CD14-positive monocyte (primary cell): ENCODE measurements around the gene OR52W1. TPM values are rescaled to one million over a fixed set of nuclear protein-coding genes. Genes with fewer than 3 reads are reported as not detected.

Experiments
- DNase-seq, 3 donors: peaks; one replicate each; pipeline ENCODE4 v3.0.0-alpha.2; 2011 to 2022
- H2AFZ ChIP-seq: 2 replicates; pipeline ENCODE4 v1.6.0; 2012; ENCODE audit warnings: mild to moderate bottlenecking, low read depth, low read length, inconsistent platforms; ENCODE audit not compliant: insufficient read depth, poor library complexity, severe bottlenecking
- H3K27ac ChIP-seq, 2 donors: 1 replicate in 1 of 2; 2 replicates in 1 of 2; pipeline ENCODE4 v1.5.1; 2012 to 2013; ENCODE audit warnings: low read length in 2 of 2, control low read depth in 1 of 2, inconsistent platforms in 1 of 2, low read depth in 1 of 2, mild to moderate bottlenecking in 1 of 2
- H3K27me3 ChIP-seq, 2 donors: one replicate each; pipeline versions ENCODE4 v1.6.0 to v1.6.1; 2011 to 2013; ENCODE audit warnings: low read length in 2 of 2; ENCODE audit not compliant: control insufficient read depth in 2 of 2, insufficient read depth in 2 of 2
- H3K36me3 ChIP-seq, 2 donors: replicated peaks in 1 of 2; 1 replicate in 1 of 2; 2 replicates in 1 of 2; pipeline versions ENCODE4 v1.5.1 to v1.6.1; 2012 to 2013; ENCODE audit warnings: low read length in 2 of 2, control low read depth in 1 of 2, inconsistent platforms in 1 of 2, mild to moderate bottlenecking in 1 of 2; ENCODE audit not compliant: insufficient read depth in 2 of 2, control insufficient read depth in 1 of 2
- H3K4me1 ChIP-seq, 2 donors: 1 replicate in 1 of 2; 2 replicates in 1 of 2; pipeline versions ENCODE4 v1.5.1 to v1.6.1; 2012 to 2013; ENCODE audit warnings: low read length in 2 of 2, control low read depth in 1 of 2, inconsistent platforms in 1 of 2, mild to moderate bottlenecking in 1 of 2, moderate library complexity in 1 of 2; ENCODE audit not compliant: insufficient read depth in 2 of 2, control insufficient read depth in 1 of 2
- H3K4me2 ChIP-seq: replicated peaks from 2 replicates; pipeline ENCODE3; 2012; ENCODE audit warnings: low read length, moderate library complexity, mild to moderate bottlenecking; ENCODE audit not compliant: poor library complexity, severe bottlenecking; ENCODE audit errors: extremely low read depth
- H3K4me3 ChIP-seq, 3 experiments: fragments of 200-600 bp in 1 of 3; sonication (generic) in 1 of 3; replicated peaks in 1 of 3; 1 replicate in 2 of 3; 2 replicates in 1 of 3; pipeline ENCODE4 v1.5.1; 2011 to 2013; ENCODE audit warnings: low read length in 3 of 3, mild to moderate bottlenecking in 3 of 3, control low read depth in 2 of 3, low read depth in 2 of 3, inconsistent platforms in 1 of 3, moderate library complexity in 1 of 3
- H3K79me2 ChIP-seq: 2 replicates; pipeline ENCODE4 v1.6.0; 2012; ENCODE audit warnings: mild to moderate bottlenecking, control low read depth, inconsistent platforms, low read length, moderate library complexity; ENCODE audit not compliant: insufficient read depth
- H3K9ac ChIP-seq: 2 replicates; pipeline ENCODE4 v1.6.0; 2017; ENCODE audit warnings: low read length, mild to moderate bottlenecking; ENCODE audit not compliant: insufficient read depth, poor library complexity, severe bottlenecking
- H3K9me3 ChIP-seq, 2 donors: replicated peaks in 1 of 2; 1 replicate in 1 of 2; 2 replicates in 1 of 2; pipeline versions ENCODE4 v1.5.1 to v1.6.1; 2012 to 2013; ENCODE audit warnings: low read length in 2 of 2, control low read depth in 1 of 2; ENCODE audit not compliant: control insufficient read depth in 1 of 2, insufficient read depth in 1 of 2
- H4K20me1 ChIP-seq: 2 replicates; pipeline ENCODE4 v1.6.0; 2012; ENCODE audit warnings: mild to moderate bottlenecking, low read length, control low read depth, moderate library complexity; ENCODE audit not compliant: insufficient read depth
- H3K27ac Mint-ChIP-seq, 7 donors: one replicate each; pipeline ENCODE4 v1.8.0; 2020; ENCODE audit warnings: mild to moderate bottlenecking in 7 of 7, mixed read lengths in 7 of 7, moderate library complexity in 6 of 7, inconsistent platforms in 2 of 7
- H3K27me3 Mint-ChIP-seq, 3 donors: one replicate each; pipeline ENCODE4 v1.8.0; 2021 to 2022; ENCODE audit warnings: low read depth in 3 of 3, mild to moderate bottlenecking in 3 of 3, mixed read lengths in 3 of 3, moderate library complexity in 3 of 3, inconsistent platforms in 1 of 3
- H3K36me3 Mint-ChIP-seq, 2 donors: one replicate each; pipeline ENCODE4 v1.8.0; 2020; ENCODE audit warnings: mixed read lengths in 2 of 2, inconsistent platforms in 1 of 2, mild to moderate bottlenecking in 1 of 2
- H3K4me1 Mint-ChIP-seq: one replicate; pipeline ENCODE4 v1.8.0; 2020; ENCODE audit warnings: mild to moderate bottlenecking, mixed read lengths
- H3K4me3 Mint-ChIP-seq, 2 donors: one replicate each; pipeline ENCODE4 v1.8.0; 2020; ENCODE audit warnings: mild to moderate bottlenecking in 2 of 2, mixed read lengths in 2 of 2, moderate library complexity in 1 of 2
- H3K9me3 Mint-ChIP-seq, 7 donors: one replicate each; pipeline ENCODE4 v1.8.0; 2020 to 2022; ENCODE audit warnings: mixed read lengths in 7 of 7, mild to moderate bottlenecking in 6 of 7, moderate library complexity in 6 of 7, inconsistent platforms in 2 of 7
- CTCF ChIP-seq: fragments of 200-600 bp; IDR thresholded peaks from one replicate; pipeline ENCODE4 v1.8.0; 2022; ENCODE audit warnings: antibody characterized with exemption, mild to moderate bottlenecking
- WGBS: methylation state at CpG from one replicate; pipeline ENCODE4 v1.1.5; 2013; ENCODE audit warnings: missing lambda C conversion rate; ENCODE audit not compliant: insufficient coverage; 5-methylcytosine and 5-hydroxymethylcytosine counted together
- intact Hi-C, 2 donors: fragments of 100-400 bp; cut with micrococcal nuclease; formaldehyde crosslinking; loops; one replicate each; pipeline versions ENCODE4 v1.15.0 to v1.15.1; 2023
- polyA plus RNA-seq, 3 donors: library from polyadenylated mRNA; depleted of rRNA in 1 of 3; unstranded in 2 of 3; stranded (reverse) in 1 of 3; fragments of 300-500 nt in 2 of 3; fragments of >200 nt in 1 of 3; fragmentation: Illumina TruSeq in 2 of 3; gene quantifications; 1 replicate in 2 of 3; 2 replicates in 1 of 3; pipeline ENCODE4 v1.2.3, GENCODE V29; 2012 to 2021

The OR52W1 gene
- polyA plus RNA-seq, 3 donors: not detected

- Histone ChIP-seq H3K27ac (peak overlapping the region; percentile 95 to 100), H2AFZ (no peak overlapping the region), H3K27me3 (no peaks in the 10 kb centered on the region), H3K4me1 (peaks cover 72 to 91% of the 10 kb centered on the region in 2 donors), H3K36me3 (peaks cover 0 to 14% of the 10 kb centered on the region in 2 donors), H4K20me1 (no peaks in the 10 kb centered on the region), H3K9ac (peak overlapping the region; percentile 89), H3K9me3 (no peaks in the 10 kb centered on the region), H3K4me2 (no peak overlapping the region), H3K4me3 (no peak overlapping the region), H3K79me2 (peaks cover 19% of the 10 kb centered on the region)
- Mint-ChIP-seq H3K36me3 (peaks cover 45 to 69% of the 10 kb centered on the region in 2 donors), H3K4me1 (peaks cover 88% of the 10 kb centered on the region), H3K27ac (peak overlapping the region; percentile 100), H3K4me3 (peak overlapping the region in 1 of 2 donors; percentile 26), H3K9me3 (peaks cover 0 to 4% (median 2%) of the 10 kb centered on the region in 7 donors), H3K27me3 (peaks cover 0 to 3% (median 1%) of the 10 kb centered on the region in 3 donors)
- intact Hi-C loops: loop anchor here in 1 of 2 donors (5.0 kb wide), 1 partner anchor 75 kb away; no protein-coding TSS in a partner anchor
- DNase-seq: no peak
- WGBS: 56% methylated on average over 1 of the region's 1 CpG
- no peak for TF ChIP-seq CTCF
Observed at GRCh38 chr11:6202041-6202440, 3.0 kb downstream of the OR52W1 start.

DNA sequence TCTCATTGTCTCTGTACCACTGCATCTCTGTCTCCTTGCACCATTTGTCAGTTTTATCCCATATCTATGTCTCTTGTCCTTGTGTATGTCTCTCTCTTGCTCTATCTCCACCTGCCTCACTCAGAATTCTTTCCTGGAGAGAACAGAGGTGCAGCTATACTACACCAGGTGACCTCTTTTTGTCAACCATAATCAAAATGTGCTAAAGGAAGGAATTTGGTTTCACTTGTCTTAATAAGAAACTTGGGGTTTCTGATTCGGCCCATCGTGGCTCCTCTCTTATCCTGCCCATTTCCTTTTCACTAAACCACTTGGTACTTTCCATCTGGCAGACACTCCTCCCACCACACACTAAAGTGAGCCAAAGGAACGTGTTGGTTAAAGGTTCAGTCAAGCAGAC lies 4.3 kb downstream of the OR52W1 start:
- no peak for TF ChIP-seq CTCF
- H3K4me1 ChIP-seq: peaks cover 72 to 89% of the 10 kb centered on the region in 2 donors

More for the DNA sequence above, 4.3 kb downstream of the OR52W1 start:
- intact Hi-C loops: loop anchor here in 1 of 2 donors (5.0 kb wide), 1 partner anchor 76 kb away; no protein-coding TSS in a partner anchor
- Histone ChIP-seq H3K79me2 (peaks cover 19% of the 10 kb centered on the region), H3K4me2 (no peak overlapping the region), H3K27me3 (no peaks in the 10 kb centered on the region), H2AFZ (no peak overlapping the region), H4K20me1 (no peaks in the 10 kb centered on the region), H3K4me3 (peak overlapping the region in 1 of 3 experiments; percentile 10), H3K9ac (no peak overlapping the region), H3K36me3 (peaks cover 6 to 27% of the 10 kb centered on the region in 2 donors), H3K9me3 (no peaks in the 10 kb centered on the region), H3K27ac (peak overlapping the region; percentile 48 to 100)
- H3K27ac Mint-ChIP-seq: peak overlapping the region; percentile 100
- WGBS: no CpG with 5 or more reads among the region's 3 CpGs
- DNase-seq: peak in 1 of 3 donors; percentile 66
- H3K9me3 Mint-ChIP-seq: peaks cover 0 to 4% (median 2%) of the 10 kb centered on the region in 7 donors
- H3K36me3 Mint-ChIP-seq: peaks cover 52 to 64% of the 10 kb centered on the region in 2 donors
- peaks cover 0 to 3% (median 1%) of the 10 kb centered on the region in 3 donors for H3K27me3 Mint-ChIP-seq
- peaks cover 82% of the 10 kb centered on the region for H3K4me1 Mint-ChIP-seq
- H3K4me3 Mint-ChIP-seq: no peak overlapping the region
